ENCODE results near the gene DMP1. TPM values are rescaled to one million over a fixed set of nuclear protein-coding genes. Genes with fewer than 3 reads are reported as not detected.

The DMP1 gene
- total RNA-seq, 1 donor from 2014 or later, result not detected

DNA sequence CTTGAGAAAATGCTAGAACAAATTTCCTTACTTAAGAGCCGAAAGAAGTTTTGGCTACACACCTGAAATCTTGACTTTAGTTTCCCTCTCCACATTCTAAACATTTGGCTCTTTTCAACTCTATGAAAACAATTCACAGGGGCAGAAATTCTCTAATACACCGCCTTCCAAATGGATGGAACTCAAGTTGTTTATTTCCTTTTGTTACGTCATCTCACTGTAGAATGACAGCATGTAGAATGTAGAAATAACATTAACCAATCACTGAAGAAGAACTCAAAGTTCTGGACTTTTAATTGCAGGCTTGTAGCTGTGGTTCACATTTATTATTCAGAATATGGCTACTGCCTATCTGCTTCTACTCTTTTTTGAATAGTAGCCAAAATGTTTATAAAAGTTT, 1.9 kb downstream of the DMP1 start:
- H3K4me1 Mint-ChIP-seq (ENCODE audit: unreplicated experiment), result no peaks in the 10 kb centered on the region

DNA sequence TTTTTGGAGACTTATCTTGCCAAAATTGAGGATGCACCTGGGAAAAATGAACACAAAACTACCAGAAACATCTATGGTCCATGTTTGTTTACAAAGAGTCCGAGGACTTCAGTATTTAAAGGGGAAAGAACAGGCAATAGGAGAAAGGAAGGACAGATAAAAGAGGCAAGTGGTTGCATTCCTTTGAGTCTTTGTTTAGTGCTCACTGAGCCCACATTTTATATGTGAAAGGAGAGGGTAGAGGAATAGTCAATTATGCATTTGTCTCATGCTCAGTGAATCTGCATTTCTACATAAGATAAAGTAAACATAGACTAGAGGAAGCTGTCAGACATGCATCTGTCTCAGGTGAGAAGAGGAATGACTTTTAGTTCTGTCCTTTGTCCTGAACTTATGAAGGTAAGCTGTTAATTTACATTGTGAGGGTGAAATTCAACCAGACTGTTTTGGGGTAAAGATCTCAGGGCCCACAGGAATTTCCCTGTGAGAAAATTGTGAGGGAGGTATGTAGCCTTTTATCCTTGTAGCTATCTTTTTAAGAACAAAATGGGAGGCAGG, 4.5 kb downstream of the DMP1 start:
- Mint-ChIP-seq H3K27ac (ENCODE audit: unreplicated experiment) (no peak overlapping the region), H3K4me1 (ENCODE audit: unreplicated experiment) (peaks cover 12% of the 10 kb centered on the region), H3K9me3 (ENCODE audit: unreplicated experiment) (no peaks in the 10 kb centered on the region), H3K27me3 (ENCODE audit: unreplicated experiment) (no peaks in the 10 kb centered on the region), H3K36me3 (ENCODE audit: unreplicated experiment) (no peaks in the 10 kb centered on the region), H3K4me3 (ENCODE audit: unreplicated experiment) (no peak overlapping the region)
- TF ChIP-seq, protein P1, sequence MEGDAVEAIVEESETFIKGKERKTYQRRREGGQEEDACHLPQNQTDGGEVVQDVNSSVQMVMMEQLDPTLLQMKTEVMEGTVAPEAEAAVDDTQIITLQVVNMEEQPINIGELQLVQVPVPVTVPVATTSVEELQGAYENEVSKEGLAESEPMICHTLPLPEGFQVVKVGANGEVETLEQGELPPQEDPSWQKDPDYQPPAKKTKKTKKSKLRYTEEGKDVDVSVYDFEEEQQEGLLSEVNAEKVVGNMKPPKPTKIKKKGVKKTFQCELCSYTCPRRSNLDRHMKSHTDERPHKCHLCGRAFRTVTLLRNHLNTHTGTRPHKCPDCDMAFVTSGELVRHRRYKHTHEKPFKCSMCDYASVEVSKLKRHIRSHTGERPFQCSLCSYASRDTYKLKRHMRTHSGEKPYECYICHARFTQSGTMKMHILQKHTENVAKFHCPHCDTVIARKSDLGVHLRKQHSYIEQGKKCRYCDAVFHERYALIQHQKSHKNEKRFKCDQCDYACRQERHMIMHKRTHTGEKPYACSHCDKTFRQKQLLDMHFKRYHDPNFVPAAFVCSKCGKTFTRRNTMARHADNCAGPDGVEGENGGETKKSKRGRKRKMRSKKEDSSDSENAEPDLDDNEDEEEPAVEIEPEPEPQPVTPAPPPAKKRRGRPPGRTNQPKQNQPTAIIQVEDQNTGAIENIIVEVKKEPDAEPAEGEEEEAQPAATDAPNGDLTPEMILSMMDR (IDR thresholded peaks at IDR 0.05), result no peak
- no peak for DNase-seq (ENCODE audit: extremely low spot score, unreplicated experiment)

More for the DNA sequence above, 1.9 kb downstream of the DMP1 start:
- H3K27ac Mint-ChIP-seq (ENCODE audit: unreplicated experiment), result no peak overlapping the region
- no peaks in the 10 kb centered on the region for H3K27me3 Mint-ChIP-seq (ENCODE audit: unreplicated experiment)
- no peaks in the 10 kb centered on the region for H3K9me3 Mint-ChIP-seq (ENCODE audit: unreplicated experiment)
- no peaks in the 10 kb centered on the region for H3K36me3 Mint-ChIP-seq (ENCODE audit: unreplicated experiment)
- no peak overlapping the region for H3K4me3 Mint-ChIP-seq (ENCODE audit: unreplicated experiment)
- TF ChIP-seq, protein P1 (IDR thresholded peaks at IDR 0.05), result no peak
- no peak for DNase-seq (ENCODE audit: extremely low spot score, unreplicated experiment)

GRCh38 chr4:87657525-87657924, 7.4 kb downstream of the DMP1 start:
- Mint-ChIP-seq H3K27me3 (ENCODE audit: unreplicated experiment) (no peaks in the 10 kb centered on the region), H3K36me3 (ENCODE audit: unreplicated experiment) (no peaks in the 10 kb centered on the region), H3K27ac (ENCODE audit: unreplicated experiment) (no peak overlapping the region), H3K9me3 (ENCODE audit: unreplicated experiment) (no peaks in the 10 kb centered on the region), H3K4me3 (ENCODE audit: unreplicated experiment) (no peak overlapping the region), H3K4me1 (ENCODE audit: unreplicated experiment) (peaks cover 13% of the 10 kb centered on the region)
- no peak for DNase-seq (ENCODE audit: extremely low spot score, unreplicated experiment)
- TF ChIP-seq, protein P1 (IDR thresholded peaks at IDR 0.05), result no peak

DNA sequence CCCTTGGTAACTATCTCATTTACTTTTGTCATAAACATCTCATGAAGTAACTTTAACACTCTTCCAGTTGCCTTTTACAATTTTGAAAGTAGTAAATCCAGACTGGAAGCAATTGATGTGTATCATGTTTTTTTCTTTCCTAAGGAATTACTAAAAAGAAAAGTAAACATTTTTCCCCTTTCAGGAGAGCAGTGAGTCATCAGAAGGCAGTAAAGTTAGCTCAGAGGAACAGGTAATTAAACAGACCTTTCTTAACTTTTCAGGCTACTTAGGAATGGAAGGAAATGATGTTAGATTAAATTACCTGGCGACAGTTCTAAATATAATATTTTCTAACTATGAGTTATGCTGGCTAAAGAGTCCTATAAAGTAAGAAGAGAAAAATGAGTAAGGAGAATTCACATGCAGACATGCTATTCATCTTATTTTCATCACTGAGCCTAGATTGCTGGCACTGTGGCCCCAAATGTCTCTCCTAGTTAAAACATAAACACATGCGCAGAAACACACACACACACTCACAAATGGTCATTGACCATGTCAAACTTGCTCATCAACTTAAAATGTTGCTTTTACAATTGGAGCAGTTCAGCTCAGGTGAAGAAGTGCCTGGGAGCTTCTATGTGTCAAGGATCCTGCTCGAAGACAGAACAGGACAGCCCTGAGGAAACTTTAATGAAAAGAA, 9.3 kb downstream of the DMP1 start:
- Mint-ChIP-seq H3K36me3 (ENCODE audit: unreplicated experiment) (no peaks in the 10 kb centered on the region), H3K4me3 (ENCODE audit: unreplicated experiment) (no peak overlapping the region), H3K27me3 (ENCODE audit: unreplicated experiment) (no peaks in the 10 kb centered on the region), H3K4me1 (ENCODE audit: unreplicated experiment) (peaks cover 13% of the 10 kb centered on the region), H3K27ac (ENCODE audit: unreplicated experiment) (no peak overlapping the region), H3K9me3 (ENCODE audit: unreplicated experiment) (no peaks in the 10 kb centered on the region)
- TF ChIP-seq, protein P1 (IDR thresholded peaks at IDR 0.05), result no peak
- no peak for DNase-seq (ENCODE audit: extremely low spot score, unreplicated experiment)

- Mint-ChIP-seq H3K36me3 (ENCODE audit: unreplicated experiment) (no peaks in the 10 kb centered on the region), H3K27me3 (ENCODE audit: unreplicated experiment) (peaks cover 2% of the 10 kb centered on the region), H3K27ac (ENCODE audit: unreplicated experiment) (no peak overlapping the region), H3K4me1 (ENCODE audit: unreplicated experiment) (peaks cover 9% of the 10 kb centered on the region), H3K4me3 (ENCODE audit: unreplicated experiment) (no peak overlapping the region), H3K9me3 (ENCODE audit: unreplicated experiment) (no peaks in the 10 kb centered on the region)
- no peak for DNase-seq (ENCODE audit: extremely low spot score, unreplicated experiment)
- TF ChIP-seq, protein P1 (IDR thresholded peaks at IDR 0.05), result no peak
These were observed 12.8 kb downstream of the DMP1 start for GRCh38 chr4:87662871-87663270.
